ENCODE results near the gene POU2F1. TPM values are rescaled to one million over a fixed set of nuclear protein-coding genes. Genes with fewer than 3 reads are reported as not detected.

Gene POU2F1
- total RNA-seq, 2 donors from 2014 or later: 6.2 to 13.5 TPM

DNA sequence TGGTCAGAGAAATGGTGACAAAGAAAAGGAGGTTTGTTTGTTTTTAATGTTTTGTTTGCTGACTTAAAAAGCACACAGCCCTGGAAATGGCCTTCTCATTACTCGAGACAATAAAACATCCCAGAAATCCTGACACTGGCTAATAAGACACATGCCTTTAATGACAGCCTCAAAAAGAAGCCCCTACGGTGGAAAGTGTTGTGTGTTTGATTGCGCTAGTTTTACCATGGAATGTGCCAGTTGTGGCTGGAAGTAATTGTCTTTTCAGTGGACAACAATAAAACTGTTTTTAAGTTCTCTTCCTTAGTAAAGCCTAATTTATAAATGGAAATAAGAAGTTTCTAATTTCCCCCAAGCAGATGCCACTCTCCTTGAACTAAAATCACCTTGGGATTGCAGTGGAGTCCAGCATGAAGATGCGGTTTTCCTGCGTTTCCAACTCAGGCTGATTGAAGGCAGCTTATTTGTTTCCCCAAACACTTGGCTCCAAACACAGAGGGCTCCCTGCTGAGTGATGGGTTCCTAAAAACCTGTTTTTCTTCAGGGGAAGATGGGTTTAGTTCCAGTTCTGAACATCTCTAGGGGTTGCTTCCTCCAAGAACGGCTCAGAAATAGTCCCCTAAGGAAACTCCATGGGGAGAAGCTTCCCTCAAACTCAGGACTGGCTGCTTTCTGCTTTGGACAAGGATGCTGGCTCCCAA is 243.3 kb downstream of the POU2F1 start:
- H3K4me3 ChIP-seq: no peak overlapping the region
- no peaks in the 10 kb centered on the region for H3K9me3 ChIP-seq
- no peak overlapping the region for H3K27ac ChIP-seq
- 65 to 74% methylated on average over 6 of the region's 6 CpGs for WGBS, 2 donors
- TF ChIP-seq POLR2A (IDR thresholded peaks at IDR 0.05): no peak
- TF ChIP-seq, protein P1, sequence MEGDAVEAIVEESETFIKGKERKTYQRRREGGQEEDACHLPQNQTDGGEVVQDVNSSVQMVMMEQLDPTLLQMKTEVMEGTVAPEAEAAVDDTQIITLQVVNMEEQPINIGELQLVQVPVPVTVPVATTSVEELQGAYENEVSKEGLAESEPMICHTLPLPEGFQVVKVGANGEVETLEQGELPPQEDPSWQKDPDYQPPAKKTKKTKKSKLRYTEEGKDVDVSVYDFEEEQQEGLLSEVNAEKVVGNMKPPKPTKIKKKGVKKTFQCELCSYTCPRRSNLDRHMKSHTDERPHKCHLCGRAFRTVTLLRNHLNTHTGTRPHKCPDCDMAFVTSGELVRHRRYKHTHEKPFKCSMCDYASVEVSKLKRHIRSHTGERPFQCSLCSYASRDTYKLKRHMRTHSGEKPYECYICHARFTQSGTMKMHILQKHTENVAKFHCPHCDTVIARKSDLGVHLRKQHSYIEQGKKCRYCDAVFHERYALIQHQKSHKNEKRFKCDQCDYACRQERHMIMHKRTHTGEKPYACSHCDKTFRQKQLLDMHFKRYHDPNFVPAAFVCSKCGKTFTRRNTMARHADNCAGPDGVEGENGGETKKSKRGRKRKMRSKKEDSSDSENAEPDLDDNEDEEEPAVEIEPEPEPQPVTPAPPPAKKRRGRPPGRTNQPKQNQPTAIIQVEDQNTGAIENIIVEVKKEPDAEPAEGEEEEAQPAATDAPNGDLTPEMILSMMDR (IDR thresholded peaks at IDR 0.05): no peak
- no peaks in the 10 kb centered on the region for H3K27me3 ChIP-seq
- H3K4me1 ChIP-seq: no peaks in the 10 kb centered on the region
- H3K36me3 ChIP-seq (replicated peaks in 1 of 2; ENCODE audit: insufficient read depth in 1 of 2, low read depth in 2 of 2): no peaks in the 10 kb centered on the region
- no peak for DNase-seq
- intact Hi-C loops (cut with DNase I): no loop called here
- no peak for ATAC-seq

GRCh38 chr1:167465018-167465417 is 244.3 kb downstream of the POU2F1 start:
- no peak for DNase-seq
- no peak for TF ChIP-seq POLR2A (IDR thresholded peaks at IDR 0.05)
- TF ChIP-seq, protein P1 (IDR thresholded peaks at IDR 0.05): no peak
- 94 to 96% methylated on average over 2 of the region's 2 CpGs for WGBS, 2 donors
- Histone ChIP-seq H3K4me1 (no peaks in the 10 kb centered on the region), H3K27me3 (no peaks in the 10 kb centered on the region), H3K9me3 (no peaks in the 10 kb centered on the region), H3K27ac (no peak overlapping the region), H3K36me3 (replicated peaks in 1 of 2; ENCODE audit: insufficient read depth in 1 of 2, low read depth in 2 of 2) (no peaks in the 10 kb centered on the region), H3K4me3 (no peak overlapping the region)
- ATAC-seq: no peak
- intact Hi-C loops (cut with DNase I): no loop called here

DNA sequence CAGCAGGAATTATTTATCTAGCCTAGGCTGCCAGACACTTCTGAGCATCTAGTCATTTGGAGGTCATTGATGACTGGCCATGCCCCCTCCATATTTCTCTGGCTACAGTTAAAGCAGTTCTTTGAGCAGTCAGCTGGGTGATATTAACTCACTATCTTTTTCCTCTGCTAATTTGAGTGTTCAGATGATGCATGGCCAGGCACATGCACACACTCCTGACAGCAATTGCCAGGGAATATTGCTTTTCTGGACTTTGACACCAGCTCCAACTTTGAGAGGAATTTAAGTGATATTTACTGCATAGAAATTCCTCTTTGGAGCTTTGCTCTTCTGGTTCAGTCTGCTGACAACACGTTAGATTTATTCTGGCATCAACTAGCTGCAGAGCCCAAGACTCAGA is 245.1 kb downstream of the POU2F1 start:
- H3K4me1 ChIP-seq: no peaks in the 10 kb centered on the region
- no peak for ATAC-seq
- no peak for TF ChIP-seq POLR2A (IDR thresholded peaks at IDR 0.05)
- TF ChIP-seq, protein P1 (IDR thresholded peaks at IDR 0.05): no peak
- no peaks in the 10 kb centered on the region for H3K9me3 ChIP-seq
- 59 to 64% methylated on average over 1 of the region's 1 CpG for WGBS, 2 donors
- intact Hi-C loops (cut with DNase I): no loop called here
- H3K4me3 ChIP-seq: no peak overlapping the region
- no peaks in the 10 kb centered on the region for H3K27me3 ChIP-seq
- no peaks in the 10 kb centered on the region for H3K36me3 ChIP-seq (replicated peaks in 1 of 2; ENCODE audit: insufficient read depth in 1 of 2, low read depth in 2 of 2)
- no peak for DNase-seq
- H3K27ac ChIP-seq: no peak overlapping the region

- Histone ChIP-seq H3K27ac (no peak overlapping the region), H3K4me3 (no peak overlapping the region), H3K4me1 (no peaks in the 10 kb centered on the region), H3K27me3 (no peaks in the 10 kb centered on the region), H3K9me3 (no peaks in the 10 kb centered on the region), H3K36me3 (replicated peaks in 1 of 2; ENCODE audit: insufficient read depth in 1 of 2, low read depth in 2 of 2) (no peaks in the 10 kb centered on the region)
- TF ChIP-seq POLR2A (IDR thresholded peaks at IDR 0.05): no peak
- TF ChIP-seq, protein P1 (IDR thresholded peaks at IDR 0.05): no peak
- DNase-seq (no peak), ATAC-seq (no peak)
- intact Hi-C loops (cut with DNase I): no loop called here
- WGBS, 2 donors: 75% methylated on average over 15 of the region's 15 CpGs
These were observed 246.5 kb downstream of the POU2F1 start for GRCh38 chr1:167467126-167467710.

- no peaks in the 10 kb centered on the region for H3K36me3 ChIP-seq (replicated peaks in 1 of 2; ENCODE audit: insufficient read depth in 1 of 2, low read depth in 2 of 2)
- TF ChIP-seq POLR2A (IDR thresholded peaks at IDR 0.05): no peak
- TF ChIP-seq, protein P1 (IDR thresholded peaks at IDR 0.05): no peak
- H3K9me3 ChIP-seq: no peaks in the 10 kb centered on the region
- H3K27ac ChIP-seq: no peak overlapping the region
- ATAC-seq (no peak), DNase-seq (no peak)
- intact Hi-C loops (cut with DNase I): no loop called here
- H3K4me3 ChIP-seq: no peak overlapping the region
- H3K4me1 ChIP-seq: no peaks in the 10 kb centered on the region
- WGBS, 2 donors: 70 to 76% methylated on average over 9 of the region's 9 CpGs
- no peaks in the 10 kb centered on the region for H3K27me3 ChIP-seq
These were observed 247.1 kb downstream of the POU2F1 start for GRCh38 chr1:167467752-167468151.

Measured in body of pancreas (tissue), 4 donors.